Neural cell (in vitro differentiated cells): ENCODE data around the gene LRRC71. TPM values are rescaled to one million over a fixed set of nuclear protein-coding genes. Genes with fewer than 3 reads are reported as not detected.

ENCODE experiments used
- H2AFZ ChIP-seq: fragments of 200-600, 300-800 bp; sonication (generic), shearing (Covaris generic); 2 replicates; pipeline ENCODE4 v1.6.0; 2014; ENCODE audit warnings: low read depth, mild to moderate bottlenecking, antibody characterized with exemption, low read length, moderate library complexity
- H3F3A ChIP-seq: fragments of 200-600 bp; shearing (Covaris generic); 2 replicates; pipeline ENCODE4 v1.6.1; 2016; ENCODE audit warnings: mild to moderate bottlenecking, moderate library complexity, mixed read lengths, antibody characterized with exemption, low read length; ENCODE audit not compliant: insufficient read depth, poor library complexity, severe bottlenecking
- H3K27ac ChIP-seq: fragments of 200-600, 300-800 bp; sonication (generic), shearing (Covaris generic); 2 replicates; pipeline ENCODE4 v1.5.1; 2014; ENCODE audit warnings: mild to moderate bottlenecking, low read length, moderate library complexity
- H3K27me3 ChIP-seq: fragments of 300-800, 200-600 bp; sonication (generic), shearing (Covaris generic); 2 replicates; pipeline ENCODE4 v1.6.0; 2014; ENCODE audit warnings: mild to moderate bottlenecking, low read depth, low read length, moderate library complexity; ENCODE audit not compliant: insufficient read depth
- H3K36me3 ChIP-seq: fragments of 300-800, 200-600 bp; sonication (generic), shearing (Covaris generic); 2 replicates; pipeline ENCODE4 v1.5.1; 2014; ENCODE audit warnings: mild to moderate bottlenecking, antibody characterized with exemption, low read length, moderate library complexity; ENCODE audit not compliant: insufficient read depth
- H3K4me2 ChIP-seq: fragments of 300-800, 200-600 bp; sonication (generic), shearing (Covaris generic); 2 replicates; pipeline ENCODE4 v1.6.0; 2014; ENCODE audit warnings: mild to moderate bottlenecking, low read length
- H3K4me3 ChIP-seq: fragments of 300-800, 200-600 bp; sonication (generic), shearing (Covaris generic); 2 replicates; pipeline ENCODE4 v1.5.1; 2014; ENCODE audit warnings: mild to moderate bottlenecking, low read length, moderate library complexity
- H3K79me2 ChIP-seq: fragments of 200-600 bp; shearing (Covaris generic); replicated peaks from 2 replicates; pipeline ENCODE4 v1.6.0; 2014; ENCODE audit warnings: mild to moderate bottlenecking, low read length, moderate library complexity; ENCODE audit not compliant: insufficient read depth
- H3K9ac ChIP-seq: fragments of 300-800, 200-600 bp; sonication (generic), shearing (Covaris generic); 2 replicates; pipeline ENCODE4 v1.6.1; 2016; ENCODE audit warnings: mild to moderate bottlenecking, low read length, mixed read lengths
- H3K9me2 ChIP-seq: fragments of 200-600 bp; shearing (Covaris generic); 2 replicates; pipeline ENCODE4 v1.6.1; 2016; ENCODE audit warnings: mild to moderate bottlenecking, low read length, mixed read lengths; ENCODE audit not compliant: insufficient read depth
- H3K9me3 ChIP-seq: fragments of 200-600, 300-800 bp; sonication (generic), shearing (Covaris generic); 2 replicates; pipeline ENCODE4 v1.6.1; 2016; ENCODE audit warnings: mild to moderate bottlenecking, mixed run types, low read length, moderate library complexity, mixed read lengths
- H4K20me1 ChIP-seq: fragments of 200-600 bp; shearing (Covaris generic); 2 replicates; pipeline ENCODE4 v1.6.1; 2016; ENCODE audit warnings: mild to moderate bottlenecking, mixed run types; ENCODE audit not compliant: insufficient read depth
- EP300 ChIP-seq: fragments of 450-650 bp; conservative IDR thresholded peaks from 2 replicates; pipeline ENCODE4 v1.6.1; 2014; ENCODE audit warnings: antibody characterized with exemption, mild to moderate bottlenecking, moderate library complexity; ENCODE audit not compliant: poor library complexity, severe bottlenecking
- EZH2 ChIP-seq: fragments of 200-600, 300-800 bp; shearing (Covaris generic), sonication (generic); IDR thresholded peaks from 2 replicates; pipeline ENCODE4 v1.6.1; 2014; ENCODE audit warnings: antibody characterized with exemption, low read length, borderline replicate concordance, mild to moderate bottlenecking; ENCODE audit not compliant: insufficient read depth, poor library complexity, severe bottlenecking
- MXI1 ChIP-seq: fragments of 450-650 bp; conservative IDR thresholded peaks from 2 replicates; pipeline ENCODE4 v1.6.1; 2014; ENCODE audit warnings: antibody characterized with exemption, mild to moderate bottlenecking; ENCODE audit not compliant: poor library complexity, severe bottlenecking
- POLR2AphosphoS5 ChIP-seq: IDR thresholded peaks from 2 replicates; pipeline ENCODE4 v1.6.1; 2012
- REST ChIP-seq: IDR thresholded peaks from 2 replicates; pipeline ENCODE4 v1.6.1; 2012; ENCODE audit warnings: borderline replicate concordance
- SMC3 ChIP-seq: fragments of 450-650 bp; conservative IDR thresholded peaks from 2 replicates; pipeline ENCODE4 v1.6.1; 2014; ENCODE audit warnings: antibody characterized with exemption, mild to moderate bottlenecking, moderate library complexity; ENCODE audit not compliant: poor library complexity
- TAF1 ChIP-seq: IDR thresholded peaks from 2 replicates; pipeline ENCODE4 v1.6.1; 2012; ENCODE audit warnings: low read depth
- polyA plus RNA-seq: library from polyadenylated mRNA; depleted of rRNA; stranded (reverse); fragments of >200 nt; gene quantifications from 2 replicates; pipeline ENCODE4 v1.2.3, GENCODE V29; 2014

The LRRC71 gene
- polyA plus RNA-seq, 1 donor from 2014 or later, result not detected

- H3K79me2 ChIP-seq, result no peaks in the 10 kb centered on the region
- H3F3A ChIP-seq, result no peaks in the 10 kb centered on the region
- no peaks in the 10 kb centered on the region for H4K20me1 ChIP-seq
- H3K4me2 ChIP-seq, result no peak overlapping the region
- H3K9ac ChIP-seq, result no peak overlapping the region
- H3K27me3 ChIP-seq, result peaks cover 33% of the 10 kb centered on the region
- no peaks in the 10 kb centered on the region for H3K9me2 ChIP-seq
- H3K4me3 ChIP-seq, result no peak overlapping the region
- no peaks in the 10 kb centered on the region for H3K36me3 ChIP-seq
- no peak for TF ChIP-seq REST
- TF ChIP-seq TAF1, result no peak
- TF ChIP-seq MXI1, result no peak
- no peak for TF ChIP-seq EP300
- TF ChIP-seq EZH2, result no peak
- no peak for TF ChIP-seq SMC3
- no peak for TF ChIP-seq POLR2AphosphoS5
- no peak overlapping the region for H3K27ac ChIP-seq
- no peaks in the 10 kb centered on the region for H3K9me3 ChIP-seq
- H2AFZ ChIP-seq, result no peak overlapping the region
These were observed 23.2 kb upstream of the LRRC71 start for GRCh38 chr1:156897078-156897825.

- H3K9me3 ChIP-seq, result no peaks in the 10 kb centered on the region
- no peaks in the 10 kb centered on the region for H3F3A ChIP-seq
- no peaks in the 10 kb centered on the region for H3K79me2 ChIP-seq
- H3K9me2 ChIP-seq, result no peaks in the 10 kb centered on the region
- no peak overlapping the region for H3K27ac ChIP-seq
- no peak overlapping the region for H3K4me3 ChIP-seq
- no peaks in the 10 kb centered on the region for H3K36me3 ChIP-seq
- H2AFZ ChIP-seq, result no peak overlapping the region
- TF ChIP-seq REST, result no peak
- H3K27me3 ChIP-seq, result peaks cover 24% of the 10 kb centered on the region
- no peaks in the 10 kb centered on the region for H4K20me1 ChIP-seq
- H3K4me2 ChIP-seq, result no peak overlapping the region
- H3K9ac ChIP-seq, result no peak overlapping the region
These were observed 22.3 kb upstream of the LRRC71 start for GRCh38 chr1:156898161-156898566.
